Bronchial epithelial cell (primary cell): Measurements from ENCODE around the gene ITPRIPL2. TPM values are rescaled to one million over a fixed set of nuclear protein-coding genes. Genes with fewer than 3 reads are reported as not detected.

Source experiments
- DNase-seq: peaks from one replicate; pipeline ENCODE4 v3.0.0-alpha.2; 2010; ENCODE audit warnings: low read depth
- FAIRE-seq: peaks from 2 replicates; lab custom pipeline; 2011; peaks lifted over from hg19 to GRCh38; lab: Jason Lieb, UNC
- H3K27me3 ChIP-seq: 2 replicates; pipeline ENCODE4 v1.5.1; 2011; ENCODE audit warnings: low read length; ENCODE audit not compliant: control insufficient read depth, insufficient read depth
- H3K36me3 ChIP-seq: 2 replicates; pipeline ENCODE4 v1.5.1; 2011; ENCODE audit warnings: low read length; ENCODE audit not compliant: control insufficient read depth, insufficient read depth
- H3K4me3 ChIP-seq: 2 replicates; pipeline ENCODE4 v1.5.1; 2011; ENCODE audit warnings: mild to moderate bottlenecking, low read depth, low read length, control low read depth
- CTCF ChIP-seq: IDR thresholded peaks from 2 replicates; pipeline ENCODE4 v1.5.1; 2011; ENCODE audit warnings: mild to moderate bottlenecking, moderate library complexity, low read length, control low read depth, inconsistent platforms; ENCODE audit not compliant: insufficient read depth, severe bottlenecking
- total RNA-seq: library from RNA; depleted of rRNA; stranded (reverse); fragments of >200 nt; gene quantifications from 2 replicates; pipeline ENCODE4 v1.2.1, GENCODE V29; 2014

Gene ITPRIPL2
- total RNA-seq, 1 donor from 2014 or later: 18.7 TPM

DNA sequence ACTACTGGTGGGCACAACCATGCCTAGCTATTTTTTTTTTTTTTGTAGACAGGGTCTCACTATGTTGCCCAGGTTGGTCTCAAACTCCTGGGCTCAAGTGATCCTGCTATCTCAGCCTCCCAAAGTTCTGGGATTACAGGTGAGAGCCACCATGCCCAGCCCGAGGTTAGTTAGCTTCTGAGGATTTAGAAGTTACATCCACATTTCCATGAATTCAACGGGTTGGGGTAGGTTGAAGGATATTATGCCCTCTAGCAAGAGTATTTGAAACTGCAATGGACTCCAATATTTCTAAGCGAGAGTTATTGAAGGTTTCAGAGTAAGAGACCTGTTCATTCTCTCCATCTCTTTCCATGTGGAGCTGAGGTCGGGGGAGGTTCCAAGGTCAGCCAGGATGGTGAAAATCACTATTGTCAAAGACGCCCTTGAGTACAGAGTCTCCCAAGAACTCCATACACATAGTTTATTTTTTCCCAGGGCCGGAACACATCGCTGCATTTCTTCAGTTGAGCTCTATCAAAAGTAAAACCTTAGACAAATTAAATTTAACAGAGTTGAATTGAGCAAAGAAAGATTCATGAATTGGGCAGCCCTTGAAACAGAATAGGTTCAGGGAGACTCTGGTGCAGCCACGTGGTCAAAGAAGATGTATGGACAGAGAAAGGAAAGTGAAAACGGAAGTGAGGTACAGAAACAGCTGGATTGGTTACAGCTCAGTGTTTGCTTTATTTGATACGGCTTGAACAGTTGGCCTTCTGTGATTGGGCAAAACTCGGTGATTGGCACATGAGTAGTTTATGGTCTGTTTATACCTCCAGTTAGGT, 19.0 kb upstream of the ITPRIPL2 start:
- no peak for TF ChIP-seq CTCF
- no peaks in the 10 kb centered on the region for H3K36me3 ChIP-seq
- H3K27me3 ChIP-seq: no peaks in the 10 kb centered on the region
- FAIRE-seq (no peak), DNase-seq (peak; percentile 21)
- H3K4me3 ChIP-seq: no peak overlapping the region

DNA sequence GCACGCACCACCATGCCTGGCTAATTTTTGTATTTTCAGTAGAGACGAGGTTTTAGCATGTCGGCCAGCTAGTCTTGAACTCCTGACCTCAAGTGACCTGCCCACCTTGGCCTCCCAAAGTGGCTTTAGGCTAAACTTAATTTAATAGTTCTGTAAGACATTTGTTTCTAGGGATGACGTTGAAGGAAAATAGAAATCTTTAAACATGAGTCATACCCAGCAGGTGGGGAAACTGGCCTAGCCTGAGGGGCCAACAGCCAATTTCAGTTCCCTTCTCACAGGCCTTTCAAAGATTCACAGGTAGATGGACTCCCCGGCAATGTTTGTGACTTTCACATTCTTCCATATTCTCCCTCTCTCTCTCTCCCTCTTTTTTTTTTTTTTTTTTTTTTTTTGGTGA, 18.1 kb upstream of the ITPRIPL2 start:
- TF ChIP-seq CTCF: no peak
- peak; percentile 47 for DNase-seq
- Histone ChIP-seq H3K27me3 (no peaks in the 10 kb centered on the region), H3K36me3 (no peaks in the 10 kb centered on the region), H3K4me3 (no peak overlapping the region)
- no peak for FAIRE-seq

- no peak for TF ChIP-seq CTCF
- FAIRE-seq: no peak
- no peak for DNase-seq
- Histone ChIP-seq H3K4me3 (no peak overlapping the region), H3K27me3 (no peaks in the 10 kb centered on the region), H3K36me3 (no peaks in the 10 kb centered on the region)
These were observed 15.6 kb upstream of the ITPRIPL2 start for GRCh38 chr16:19098173-19098572.

DNA sequence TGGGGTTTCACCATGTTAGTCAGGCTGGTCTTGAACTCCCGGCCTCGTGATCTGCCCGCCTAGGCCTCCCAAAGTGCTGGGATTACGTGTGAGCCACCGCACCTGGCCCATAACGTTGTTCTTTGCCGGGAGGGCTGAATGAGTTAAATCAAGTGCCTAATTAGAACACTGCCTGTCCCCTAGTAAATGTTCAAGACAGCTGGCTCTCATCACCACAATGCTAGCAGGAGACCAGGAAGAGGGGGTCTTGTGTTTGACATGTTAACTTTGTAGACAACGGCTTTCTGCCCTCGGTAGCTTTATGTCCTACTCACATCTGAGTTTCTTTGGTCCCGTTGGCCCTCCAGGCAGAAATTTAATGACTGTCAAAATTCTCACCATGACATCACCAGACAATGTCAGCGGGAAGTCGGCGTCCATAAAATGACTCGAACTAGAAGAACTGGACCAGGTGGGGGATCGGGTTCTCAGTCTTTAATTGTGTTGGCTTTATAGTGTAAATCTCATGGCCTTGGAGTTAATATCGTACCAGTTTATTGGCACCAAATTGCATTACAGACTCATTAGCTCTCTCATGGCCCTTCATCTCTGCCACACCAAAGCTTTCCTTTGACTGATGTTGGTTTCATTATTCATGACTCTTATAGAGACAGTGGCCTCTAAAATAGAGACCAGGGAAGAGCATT, 11.4 kb upstream of the ITPRIPL2 start:
- DNase-seq: no peak

GRCh38 chr16:19104607-19105006, 9.2 kb upstream of the ITPRIPL2 start:
- Histone ChIP-seq H3K4me3 (no peak overlapping the region), H3K27me3 (no peaks in the 10 kb centered on the region), H3K36me3 (no peaks in the 10 kb centered on the region)
- DNase-seq (no peak), FAIRE-seq (no peak)
- TF ChIP-seq CTCF: no peak

More for the DNA sequence above, 11.4 kb upstream of the ITPRIPL2 start:
- H3K27me3 ChIP-seq: no peaks in the 10 kb centered on the region
- H3K36me3 ChIP-seq: no peaks in the 10 kb centered on the region
- FAIRE-seq: no peak
- TF ChIP-seq CTCF: no peak
- H3K4me3 ChIP-seq: no peak overlapping the region
